NCI-H2107 treated with DMSO at 0.1 percent for 48 hours (cell line): Measurements from ENCODE around the gene ITPR2.
A peak's percentile ranks its signal among the peaks of the same experiment; 100 is the strongest.
"Not testable (repeated sequence)": the region's sequence is repeated elsewhere in the genome, so short reads cannot be mapped to it uniquely, and the experiment has no call there.

Experiments used
- DNase-seq: peaks from one replicate; lab custom pipeline; 2025; ENCODE audit not compliant: unreplicated experiment; lab: John Stamatoyannopoulos, UW

ITPR2 gene

GRCh38 chr12:26680727-26681455 is 152.1 kb downstream of the ITPR2 start:
- no peak for DNase-seq

- DNase-seq, result no peak
Observed at GRCh38 chr12:26678697-26679660, 154.0 kb downstream of the ITPR2 start.

- not testable (repeated sequence) for DNase-seq
Observed at GRCh38 chr12:26671487-26671886, 161.5 kb downstream of the ITPR2 start.

- no peak for DNase-seq
Observed at GRCh38 chr12:26668847-26669246, 164.1 kb downstream of the ITPR2 start.

- no peak for DNase-seq
Observed at GRCh38 chr12:26668230-26668629, 164.8 kb downstream of the ITPR2 start.

- DNase-seq, result no peak
Observed at GRCh38 chr12:26666286-26666685, 166.7 kb downstream of the ITPR2 start.

- DNase-seq, result no peak
Observed at GRCh38 chr12:26661399-26661798, 171.6 kb downstream of the ITPR2 start.

- DNase-seq, result no peak
Observed at GRCh38 chr12:26659930-26660329, 173.1 kb downstream of the ITPR2 start.

GRCh38 chr12:26658991-26659390 is 174.0 kb downstream of the ITPR2 start:
- no peak for DNase-seq

GRCh38 chr12:26654623-26655022 is 178.4 kb downstream of the ITPR2 start:
- DNase-seq, result no peak

GRCh38 chr12:26651566-26652188 is 181.3 kb downstream of the ITPR2 start:
- peak; percentile 44 for DNase-seq

- DNase-seq, result no peak
Observed at GRCh38 chr12:26651036-26651435, 182.0 kb downstream of the ITPR2 start.

- no peak for DNase-seq
Observed at GRCh38 chr12:26648999-26649398, 184.0 kb downstream of the ITPR2 start.

GRCh38 chr12:26648584-26648983 is 184.4 kb downstream of the ITPR2 start:
- no peak for DNase-seq

GRCh38 chr12:26648066-26648465 is 184.9 kb downstream of the ITPR2 start:
- no peak for DNase-seq

GRCh38 chr12:26647088-26647487 is 185.9 kb downstream of the ITPR2 start:
- DNase-seq, result no peak

GRCh38 chr12:26646571-26646970 is 186.4 kb downstream of the ITPR2 start:
- DNase-seq, result no peak

GRCh38 chr12:26644376-26644775 is 188.6 kb downstream of the ITPR2 start:
- DNase-seq, result not testable (repeated sequence)

GRCh38 chr12:26643532-26644315 is 189.3 kb downstream of the ITPR2 start:
- no peak for DNase-seq

- DNase-seq, result no peak
Observed at GRCh38 chr12:26642361-26642760, 190.6 kb downstream of the ITPR2 start.
